ENCODE results near the gene WAC. TPM values are rescaled to one million over a fixed set of nuclear protein-coding genes. Genes with fewer than 3 reads are reported as not detected.
"Not testable (repeated sequence)": the region's sequence is repeated elsewhere in the genome, so short reads cannot be mapped to it uniquely, and the experiment has no call there.

Gene WAC
- total and polyA plus RNA-seq, 9 donors = 60.5 to 164 (median 113) TPM

DNA sequence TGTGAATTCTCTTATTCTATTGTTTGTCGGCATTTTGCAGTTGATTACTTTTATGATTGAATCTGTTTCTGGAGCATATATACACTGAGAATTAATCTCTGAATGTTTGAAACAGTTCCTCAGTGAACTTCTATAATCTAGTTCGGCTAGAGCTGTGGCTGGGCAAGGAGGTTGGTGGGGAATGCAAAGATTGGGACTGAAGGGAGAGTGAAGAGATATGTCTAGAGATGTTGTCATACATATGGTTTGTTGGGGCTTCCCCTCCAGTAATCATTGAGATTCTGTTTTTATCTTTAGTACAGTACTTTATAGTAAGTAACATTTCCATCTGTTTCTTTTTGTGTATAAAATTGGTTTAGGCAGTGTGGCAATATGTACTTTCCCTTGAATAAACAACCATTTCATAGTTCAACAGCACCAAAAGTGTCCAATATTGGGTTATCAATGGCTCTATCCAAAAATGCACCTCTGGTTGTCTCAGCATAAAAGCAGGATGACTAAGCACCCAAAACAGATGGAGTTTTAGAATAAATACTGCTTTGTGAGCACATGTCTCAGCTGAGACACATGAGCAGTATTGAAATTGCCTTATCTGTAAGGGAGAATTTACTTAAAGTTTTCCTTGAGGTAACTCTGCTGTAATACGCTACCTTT is 36.7 kb downstream of the WAC start:
- TF ChIP-seq POLR2A (IDR thresholded peaks at IDR 0.05) = no peak
- no peak for TF ChIP-seq EP300 (IDR thresholded peaks at IDR 0.05)
- TF ChIP-seq, protein P1, sequence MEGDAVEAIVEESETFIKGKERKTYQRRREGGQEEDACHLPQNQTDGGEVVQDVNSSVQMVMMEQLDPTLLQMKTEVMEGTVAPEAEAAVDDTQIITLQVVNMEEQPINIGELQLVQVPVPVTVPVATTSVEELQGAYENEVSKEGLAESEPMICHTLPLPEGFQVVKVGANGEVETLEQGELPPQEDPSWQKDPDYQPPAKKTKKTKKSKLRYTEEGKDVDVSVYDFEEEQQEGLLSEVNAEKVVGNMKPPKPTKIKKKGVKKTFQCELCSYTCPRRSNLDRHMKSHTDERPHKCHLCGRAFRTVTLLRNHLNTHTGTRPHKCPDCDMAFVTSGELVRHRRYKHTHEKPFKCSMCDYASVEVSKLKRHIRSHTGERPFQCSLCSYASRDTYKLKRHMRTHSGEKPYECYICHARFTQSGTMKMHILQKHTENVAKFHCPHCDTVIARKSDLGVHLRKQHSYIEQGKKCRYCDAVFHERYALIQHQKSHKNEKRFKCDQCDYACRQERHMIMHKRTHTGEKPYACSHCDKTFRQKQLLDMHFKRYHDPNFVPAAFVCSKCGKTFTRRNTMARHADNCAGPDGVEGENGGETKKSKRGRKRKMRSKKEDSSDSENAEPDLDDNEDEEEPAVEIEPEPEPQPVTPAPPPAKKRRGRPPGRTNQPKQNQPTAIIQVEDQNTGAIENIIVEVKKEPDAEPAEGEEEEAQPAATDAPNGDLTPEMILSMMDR (IDR thresholded peaks at IDR 0.05) = no peak
- Histone ChIP-seq H3K27ac (no peak overlapping the region), H3K4me3 (no peak overlapping the region), H3K9me3 (no peaks in the 10 kb centered on the region), H3K36me3 (no peaks in the 10 kb centered on the region), H3K27me3 (no peaks in the 10 kb centered on the region), H3K4me1 (ENCODE audit: insufficient read depth) (peaks cover 11% of the 10 kb centered on the region)
- no peak for DNase-seq
- WGBS, 3 donors = 28 to 53% (median 36%) methylated on average over 3 of the region's 3 CpGs
- intact Hi-C loops (cut with DNase I) = no loop called here

GRCh38 chr10:28570598-28570997 is 37.7 kb downstream of the WAC start:
- H3K4me3 ChIP-seq = no peak overlapping the region
- DNase-seq = no peak
- 66 to 82% (median 77%) methylated on average over 1 of the region's 1 CpG for WGBS, 3 donors
- no peaks in the 10 kb centered on the region for H3K27me3 ChIP-seq
- no peak overlapping the region for H3K27ac ChIP-seq
- no peaks in the 10 kb centered on the region for H3K36me3 ChIP-seq
- TF ChIP-seq, protein P1 (IDR thresholded peaks at IDR 0.05) = no peak
- no peak for TF ChIP-seq EP300 (IDR thresholded peaks at IDR 0.05)
- no peak for TF ChIP-seq POLR2A (IDR thresholded peaks at IDR 0.05)
- intact Hi-C loops (cut with DNase I) = no loop called here
- peaks cover 11% of the 10 kb centered on the region for H3K4me1 ChIP-seq (ENCODE audit: insufficient read depth)
- H3K9me3 ChIP-seq = no peaks in the 10 kb centered on the region

DNA sequence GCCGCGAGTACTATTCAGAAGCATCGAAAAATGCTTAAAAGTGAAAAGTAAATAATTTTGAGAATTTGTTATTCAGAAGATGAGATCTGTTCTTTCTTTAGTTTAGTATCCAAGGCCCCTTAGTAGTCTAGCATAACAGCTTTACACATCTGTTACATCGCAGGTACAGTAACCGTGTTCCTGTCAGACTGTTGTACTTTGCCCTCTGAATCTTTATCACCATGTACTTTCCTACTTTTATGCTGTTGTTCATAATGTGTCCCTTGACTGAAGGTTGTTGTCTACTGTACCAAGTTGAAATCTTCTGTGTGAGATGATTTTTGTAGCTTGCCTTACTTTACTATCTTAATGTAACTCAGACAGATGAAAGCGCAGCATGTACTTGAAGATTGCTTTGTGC is 38.3 kb downstream of the WAC start:
- H3K4me1 ChIP-seq (ENCODE audit: insufficient read depth) = peaks cover 11% of the 10 kb centered on the region
- H3K36me3 ChIP-seq = no peaks in the 10 kb centered on the region

DNA sequence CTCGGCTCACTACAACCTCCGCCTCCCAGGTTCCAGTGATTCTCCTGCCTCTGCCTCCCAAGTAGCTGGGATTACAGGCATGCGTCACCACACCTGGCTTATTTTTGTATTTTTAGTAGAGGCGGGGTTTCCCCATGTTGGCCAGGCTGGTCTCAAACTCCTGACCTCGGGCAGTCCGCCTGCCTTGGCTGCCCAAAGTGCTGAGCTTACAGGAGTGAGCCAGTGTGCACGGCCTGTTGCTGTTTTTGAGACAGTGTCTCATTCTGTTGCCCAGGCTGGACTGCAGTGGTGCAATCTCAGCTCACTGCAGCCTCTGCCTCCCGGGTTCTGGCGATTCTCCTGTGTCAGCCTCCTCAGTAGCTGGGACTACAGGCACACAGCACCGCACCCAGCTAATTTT is 41.3 kb downstream of the WAC start:
- WGBS, 3 donors = 93 to 95% (median 93%) methylated on average over 10 of the region's 10 CpGs
- DNase-seq; H3K9me3 ChIP-seq; H3K27ac ChIP-seq; H3K4me3 ChIP-seq; H3K36me3 ChIP-seq; intact Hi-C loops (cut with DNase I); H3K27me3 ChIP-seq; H3K4me1 ChIP-seq (ENCODE audit: insufficient read depth): not testable (repeated sequence)

More for the DNA sequence above, 38.3 kb downstream of the WAC start:
- Histone ChIP-seq H3K4me3 (no peak overlapping the region), H3K27ac (no peak overlapping the region), H3K9me3 (no peaks in the 10 kb centered on the region), H3K27me3 (no peaks in the 10 kb centered on the region)
- no peak for DNase-seq
- intact Hi-C loops (cut with DNase I) = no loop called here
- TF ChIP-seq POLR2A (IDR thresholded peaks at IDR 0.05) (no peak), EP300 (IDR thresholded peaks at IDR 0.05) (no peak)
- TF ChIP-seq, protein P1 (IDR thresholded peaks at IDR 0.05) = no peak
- WGBS, 3 donors = 85 to 93% (median 92%) methylated on average over 6 of the region's 6 CpGs

- no peak overlapping the region for H3K27ac ChIP-seq
- intact Hi-C loops (cut with DNase I) = no loop called here
- no peaks in the 10 kb centered on the region for H3K9me3 ChIP-seq
- H3K36me3 ChIP-seq = no peaks in the 10 kb centered on the region
- 91 to 92% (median 92%) methylated on average over 5 of the region's 5 CpGs for WGBS, 3 donors
- no peak overlapping the region for H3K4me3 ChIP-seq
- H3K4me1 ChIP-seq (ENCODE audit: insufficient read depth) = peaks cover 4% of the 10 kb centered on the region
- DNase-seq = no peak
- TF ChIP-seq, protein P1 (IDR thresholded peaks at IDR 0.05) = no peak
- TF ChIP-seq EP300 (IDR thresholded peaks at IDR 0.05) (no peak), POLR2A (IDR thresholded peaks at IDR 0.05) (no peak)
- H3K27me3 ChIP-seq = no peaks in the 10 kb centered on the region
Observed at GRCh38 chr10:28575852-28576251, 42.9 kb downstream of the WAC start.
